Stomach smooth muscle (tissue), 2 donors: ENCODE measurements around the gene JAKMIP2.

Experiments
- H3K27ac ChIP-seq: one replicate; pipeline ENCODE4 v1.7.0; 2013; ENCODE audit warnings: mild to moderate bottlenecking, low read length, inconsistent platforms
- H3K27me3 ChIP-seq, 2 donors: one replicate each; pipeline ENCODE4 v1.7.0; 2013; ENCODE audit warnings: low read length in 2 of 2; ENCODE audit not compliant: insufficient read depth in 2 of 2, control insufficient read depth in 1 of 2
- H3K36me3 ChIP-seq, 2 donors: one replicate each; pipeline ENCODE4 v1.7.0; 2013; ENCODE audit warnings: low read length in 2 of 2; ENCODE audit not compliant: control insufficient read depth in 2 of 2, insufficient read depth in 2 of 2
- H3K4me1 ChIP-seq: one replicate; pipeline ENCODE4 v1.7.0; 2013; ENCODE audit warnings: low read length; ENCODE audit not compliant: control insufficient read depth, insufficient read depth
- H3K4me3 ChIP-seq, 2 donors: one replicate each; pipeline ENCODE4 v1.7.0; 2013; ENCODE audit warnings: low read length in 2 of 2
- H3K9ac ChIP-seq, 2 donors: one replicate each; pipeline ENCODE4 v1.7.0; 2013; ENCODE audit warnings: low read length in 2 of 2, mild to moderate bottlenecking in 1 of 2
- H3K9me3 ChIP-seq, 2 donors: one replicate each; pipeline ENCODE4 v1.7.0; 2013; ENCODE audit warnings: low read length in 2 of 2; ENCODE audit not compliant: control insufficient read depth in 2 of 2
- donor health status: healthy.
- donor health status: Pancreatic carcinoma.

Gene JAKMIP2

DNA sequence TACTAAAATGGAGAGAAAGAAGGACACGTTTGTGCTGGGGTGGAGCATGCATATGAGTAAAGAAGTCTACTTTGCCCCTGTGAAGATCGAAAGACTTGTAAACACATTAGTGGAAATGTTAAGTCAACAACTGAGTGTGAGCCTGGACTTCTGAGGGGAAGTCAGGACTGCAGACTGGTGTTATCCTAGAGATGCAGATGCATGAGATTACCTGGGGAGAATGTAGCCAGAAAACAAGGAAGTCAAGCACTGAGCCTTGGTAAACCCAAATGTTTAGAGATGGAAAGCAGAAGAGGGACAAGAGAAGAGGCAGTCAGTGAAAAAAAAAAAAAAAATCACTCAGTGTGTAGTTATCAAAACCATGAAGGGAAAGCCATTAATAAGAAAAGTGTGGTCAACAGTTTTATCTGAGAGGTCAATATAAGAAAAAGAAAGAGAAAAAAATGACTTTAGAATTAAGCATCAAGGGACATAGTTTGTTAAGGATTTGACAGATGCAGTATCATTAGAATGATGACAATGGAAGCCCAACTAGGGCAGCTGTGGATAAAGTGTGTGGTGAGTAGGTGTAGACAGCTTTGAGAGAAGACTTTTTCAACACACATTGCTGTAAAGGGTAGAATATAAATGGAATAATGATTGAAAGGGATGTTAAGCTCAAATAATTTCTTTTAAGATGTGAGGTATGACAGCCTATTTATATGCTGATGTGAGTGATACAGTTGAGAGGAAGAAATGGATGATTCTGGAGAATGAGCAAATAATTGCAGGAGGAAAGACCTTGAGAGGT is 22.2 kb downstream of the JAKMIP2 start:
- no peaks in the 10 kb centered on the region for H3K27me3 ChIP-seq
- H3K4me3 ChIP-seq = no peak overlapping the region
- H3K27ac ChIP-seq = no peak overlapping the region
- no peaks in the 10 kb centered on the region for H3K4me1 ChIP-seq
- no peaks in the 10 kb centered on the region for H3K9me3 ChIP-seq
- H3K9ac ChIP-seq = no peak overlapping the region
- no peaks in the 10 kb centered on the region for H3K36me3 ChIP-seq

DNA sequence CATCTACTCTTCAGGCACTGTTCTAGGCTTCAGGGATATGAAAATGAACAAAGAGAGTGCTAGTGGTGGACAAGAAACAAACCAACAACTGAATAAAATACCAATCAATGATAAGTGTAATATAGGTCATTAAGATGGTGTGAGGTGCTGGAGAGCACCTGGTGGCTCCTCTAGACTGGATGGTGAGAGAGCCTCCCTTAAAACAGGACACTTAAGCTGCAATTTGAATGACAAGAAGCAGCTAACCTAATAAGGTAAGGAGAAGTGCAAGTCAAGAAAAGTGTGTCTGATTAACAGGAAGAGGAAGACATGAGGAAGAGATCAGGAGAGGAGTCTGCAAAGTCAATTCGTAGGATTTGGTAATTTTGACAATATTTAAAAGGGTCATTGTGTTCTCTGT is 23.1 kb downstream of the JAKMIP2 start:
- Histone ChIP-seq H3K27ac (no peak overlapping the region), H3K36me3 (no peaks in the 10 kb centered on the region), H3K4me3 (no peak overlapping the region), H3K9ac (no peak overlapping the region), H3K4me1 (no peaks in the 10 kb centered on the region), H3K9me3 (no peaks in the 10 kb centered on the region), H3K27me3 (no peaks in the 10 kb centered on the region)

DNA sequence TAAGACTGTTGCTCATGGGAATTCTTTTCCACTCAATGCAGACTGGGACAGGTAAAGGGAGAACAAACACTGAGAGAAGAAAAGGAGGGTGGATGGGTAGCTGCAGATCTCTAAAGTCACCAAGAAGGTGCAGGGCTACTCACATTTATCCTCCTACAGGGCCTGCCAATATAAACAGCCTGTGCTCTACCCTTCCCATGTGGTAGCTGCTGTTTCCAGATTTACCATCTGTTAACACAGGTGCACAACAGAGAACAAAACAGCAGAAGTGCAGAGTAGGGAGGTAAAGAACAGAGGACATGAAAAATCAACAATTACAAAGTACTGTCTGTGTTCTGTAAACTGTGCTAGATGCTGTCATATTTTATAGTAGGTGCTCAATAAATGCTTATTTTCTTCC is 26.0 kb downstream of the JAKMIP2 start:
- Histone ChIP-seq H3K36me3 (no peaks in the 10 kb centered on the region), H3K4me1 (no peaks in the 10 kb centered on the region), H3K9me3 (no peaks in the 10 kb centered on the region), H3K9ac (no peak overlapping the region), H3K4me3 (no peak overlapping the region), H3K27ac (no peak overlapping the region), H3K27me3 (no peaks in the 10 kb centered on the region)

DNA sequence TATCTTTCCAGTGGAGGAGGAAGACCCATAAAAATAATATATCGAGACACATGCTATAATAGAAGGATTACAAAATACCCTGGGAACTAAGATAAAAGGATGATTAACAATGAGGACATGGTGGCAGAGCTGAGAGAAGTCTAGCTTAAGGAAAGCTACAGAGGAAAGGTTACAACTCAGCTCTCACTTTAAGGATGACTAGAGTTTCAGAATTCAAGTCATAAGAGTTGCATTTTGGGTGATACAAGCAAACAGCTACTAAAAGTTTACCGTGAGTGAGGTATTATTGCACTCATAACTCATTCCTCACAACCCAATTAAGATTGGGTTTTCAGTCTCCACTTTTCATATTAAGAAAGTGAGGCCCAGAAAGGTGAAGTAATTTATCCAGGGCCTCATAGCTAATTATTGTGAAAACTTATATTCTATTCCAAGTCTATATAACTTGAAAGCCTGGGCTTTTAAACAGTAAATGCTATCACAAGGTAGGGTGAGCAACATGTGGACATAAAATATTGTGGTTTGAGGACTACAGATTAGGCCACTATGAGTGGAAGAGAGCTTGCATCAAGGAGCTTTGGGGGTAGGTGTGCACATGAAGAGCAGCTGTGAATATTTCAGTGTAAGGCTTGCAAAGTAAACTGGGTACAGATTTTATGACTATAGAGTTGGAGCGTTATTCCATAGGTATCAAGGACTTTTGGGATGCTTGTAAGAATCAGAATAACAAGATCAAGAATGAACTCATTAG is 28.0 kb downstream of the JAKMIP2 start:
- Histone ChIP-seq H3K36me3 (no peaks in the 10 kb centered on the region), H3K27me3 (no peaks in the 10 kb centered on the region), H3K4me3 (no peak overlapping the region), H3K9me3 (no peaks in the 10 kb centered on the region), H3K9ac (no peak overlapping the region), H3K27ac (no peak overlapping the region), H3K4me1 (no peaks in the 10 kb centered on the region)

DNA sequence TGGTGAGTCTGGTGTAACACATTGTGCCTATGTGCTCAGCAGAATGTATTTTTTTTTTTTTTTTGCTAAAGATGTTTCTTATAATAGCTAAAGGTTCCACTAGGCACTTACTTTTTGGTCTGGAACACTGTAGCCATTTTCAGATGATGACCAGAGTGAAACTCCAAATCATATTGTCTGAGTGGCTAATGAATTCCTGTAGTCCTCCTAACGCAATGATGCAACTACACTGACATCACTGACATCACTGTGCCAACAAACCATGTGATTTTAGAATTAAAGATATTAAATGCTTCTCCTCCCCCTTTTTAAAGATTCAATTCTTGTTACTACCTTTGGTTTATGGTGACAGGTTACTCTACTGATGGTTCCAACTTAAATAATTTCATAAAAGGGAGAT is 28.8 kb downstream of the JAKMIP2 start:
- Histone ChIP-seq H3K27ac (no peak overlapping the region), H3K9ac (no peak overlapping the region), H3K4me1 (no peaks in the 10 kb centered on the region), H3K27me3 (no peaks in the 10 kb centered on the region), H3K36me3 (no peaks in the 10 kb centered on the region), H3K4me3 (no peak overlapping the region), H3K9me3 (no peaks in the 10 kb centered on the region)

DNA sequence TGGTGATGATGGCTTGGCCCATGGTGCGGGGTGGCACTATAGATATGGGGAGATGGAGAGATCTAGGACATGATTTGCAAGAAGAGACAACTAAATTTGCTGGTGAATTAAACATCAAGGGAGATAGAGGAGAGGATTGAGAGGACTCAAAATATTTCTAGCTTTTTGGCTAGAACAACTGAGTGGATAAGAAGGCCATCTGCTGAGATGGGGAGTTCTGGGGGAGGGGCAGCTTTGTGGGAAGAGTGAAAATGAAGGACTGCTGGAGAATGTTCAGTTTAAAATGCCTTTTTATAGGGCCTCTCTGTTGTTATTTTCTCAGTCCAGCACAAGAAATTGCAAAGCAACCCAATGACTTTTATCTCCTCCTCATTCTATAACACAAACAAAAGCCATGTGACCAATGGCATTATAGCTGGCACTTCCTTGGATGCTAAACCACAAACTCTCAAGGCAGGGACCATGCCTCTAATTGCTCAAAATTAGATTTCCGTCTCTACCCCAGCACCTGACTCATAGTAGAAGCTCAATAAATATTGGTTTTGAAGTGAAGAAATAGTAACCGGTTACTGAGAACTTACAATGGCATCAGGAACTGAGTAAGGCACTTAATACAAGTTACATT is 29.8 kb downstream of the JAKMIP2 start:
- Histone ChIP-seq H3K36me3 (no peaks in the 10 kb centered on the region), H3K9me3 (no peaks in the 10 kb centered on the region), H3K27me3 (no peaks in the 10 kb centered on the region), H3K4me1 (no peaks in the 10 kb centered on the region), H3K9ac (no peak overlapping the region), H3K27ac (no peak overlapping the region), H3K4me3 (no peak overlapping the region)

DNA sequence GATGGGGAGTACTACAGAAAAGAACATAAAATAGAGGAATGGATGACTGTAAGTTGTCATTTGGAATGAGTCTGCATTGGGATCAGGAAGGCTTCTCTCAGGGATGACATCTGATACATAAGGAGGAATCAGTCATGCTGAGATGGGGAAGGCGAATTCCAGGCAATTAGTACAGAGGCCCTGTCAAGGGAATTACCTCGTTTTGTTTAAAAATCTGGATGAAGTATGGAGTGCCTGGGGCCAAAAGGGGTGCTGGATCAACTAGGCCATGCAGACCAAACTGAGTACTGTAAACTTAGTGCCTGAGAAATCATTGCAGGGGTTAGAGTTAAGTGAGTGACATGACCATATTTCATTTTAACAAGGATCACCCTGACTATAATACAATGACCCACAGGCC is 30.5 kb downstream of the JAKMIP2 start:
- Histone ChIP-seq H3K27ac (peak overlapping the region; percentile 6), H3K4me1 (no peaks in the 10 kb centered on the region), H3K36me3 (no peaks in the 10 kb centered on the region), H3K9me3 (no peaks in the 10 kb centered on the region), H3K4me3 (no peak overlapping the region), H3K9ac (no peak overlapping the region), H3K27me3 (no peaks in the 10 kb centered on the region)

DNA sequence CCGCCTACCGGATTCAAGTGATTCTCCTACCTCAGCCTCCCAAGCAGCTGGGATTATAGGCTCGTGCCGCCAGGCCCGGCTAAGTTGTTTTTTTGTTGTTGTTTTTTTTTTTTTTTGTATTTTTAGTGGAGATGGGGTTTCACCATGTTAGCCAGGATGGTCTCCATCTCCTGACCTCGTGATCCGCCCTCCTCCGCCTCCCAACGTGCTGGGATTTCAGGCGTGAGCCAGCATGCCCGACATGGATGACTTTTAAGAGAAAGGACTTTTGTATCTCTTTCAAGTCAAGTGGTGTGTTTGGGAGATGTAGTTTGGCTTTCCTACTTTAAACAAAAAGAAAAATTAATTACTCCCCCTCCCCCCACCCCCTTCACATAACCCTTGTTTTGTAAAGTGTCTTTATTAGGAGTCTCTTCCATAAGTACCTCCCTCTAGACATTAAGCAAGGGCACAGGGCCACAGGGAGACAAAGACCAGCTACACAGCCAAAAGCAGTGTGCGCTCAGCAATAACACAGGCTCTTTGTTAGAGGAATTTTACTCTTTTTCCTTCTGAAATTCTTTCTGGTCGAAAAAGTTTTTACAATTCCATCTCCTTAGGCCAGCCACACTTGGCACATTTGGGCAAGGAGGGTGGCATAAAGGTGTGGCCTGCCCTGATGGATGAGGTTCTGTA is 31.2 kb downstream of the JAKMIP2 start:
- peak overlapping the region; percentile 6 for H3K27ac ChIP-seq
- H3K4me1 ChIP-seq = no peaks in the 10 kb centered on the region
- H3K27me3 ChIP-seq = no peaks in the 10 kb centered on the region
- no peaks in the 10 kb centered on the region for H3K9me3 ChIP-seq
- no peaks in the 10 kb centered on the region for H3K36me3 ChIP-seq
- no peak overlapping the region for H3K4me3 ChIP-seq
- no peak overlapping the region for H3K9ac ChIP-seq

DNA sequence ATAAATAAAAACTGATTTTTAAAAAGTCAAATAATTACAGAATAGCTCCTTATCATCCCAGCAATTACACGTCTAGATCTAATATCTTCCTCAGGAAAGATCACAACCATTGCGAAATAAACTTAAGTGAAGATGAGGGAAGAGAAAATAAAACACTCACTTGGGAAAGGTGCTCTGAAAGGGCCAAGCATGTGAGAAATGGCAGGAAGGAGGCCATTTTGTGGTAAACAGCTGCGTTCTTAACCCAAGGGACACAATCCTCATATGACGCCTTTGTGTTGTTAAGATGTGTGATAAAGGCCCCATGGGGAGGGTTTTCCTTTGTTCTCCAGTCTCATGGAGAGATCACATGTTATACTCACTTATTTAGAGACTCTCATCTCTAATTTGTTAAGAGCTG is 32.5 kb downstream of the JAKMIP2 start:
- no peak overlapping the region for H3K9ac ChIP-seq
- H3K4me1 ChIP-seq = no peaks in the 10 kb centered on the region
- no peaks in the 10 kb centered on the region for H3K9me3 ChIP-seq
- no peaks in the 10 kb centered on the region for H3K36me3 ChIP-seq
- no peak overlapping the region for H3K4me3 ChIP-seq
- H3K27ac ChIP-seq = no peak overlapping the region
- no peaks in the 10 kb centered on the region for H3K27me3 ChIP-seq

DNA sequence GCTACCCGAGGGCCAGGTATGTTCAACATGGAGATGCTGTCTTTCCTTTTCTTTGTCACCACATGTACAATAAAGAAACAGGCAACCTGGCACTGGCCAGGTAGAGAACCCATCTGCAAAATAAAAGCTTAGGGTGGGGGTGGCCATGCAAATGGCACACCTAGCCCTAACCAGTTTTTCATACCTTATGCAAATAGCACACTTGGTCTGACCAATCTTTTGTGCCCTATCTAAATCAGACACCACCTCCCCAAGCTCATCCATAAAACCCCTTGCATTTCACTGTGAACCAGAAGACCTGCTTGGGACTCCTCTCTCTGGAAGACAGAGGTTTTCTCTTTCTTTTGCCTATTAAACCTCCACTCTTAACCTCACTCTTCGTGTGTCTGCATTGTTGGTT is 33.9 kb downstream of the JAKMIP2 start:
- no peaks in the 10 kb centered on the region for H3K9me3 ChIP-seq
- H3K9ac ChIP-seq = no peak overlapping the region
- H3K36me3 ChIP-seq = no peaks in the 10 kb centered on the region
- no peaks in the 10 kb centered on the region for H3K27me3 ChIP-seq
- no peak overlapping the region for H3K27ac ChIP-seq
- H3K4me3 ChIP-seq = no peak overlapping the region
- H3K4me1 ChIP-seq = no peaks in the 10 kb centered on the region
